ENCODE results near the gene MEAK7.

MEAK7 gene, protein sequence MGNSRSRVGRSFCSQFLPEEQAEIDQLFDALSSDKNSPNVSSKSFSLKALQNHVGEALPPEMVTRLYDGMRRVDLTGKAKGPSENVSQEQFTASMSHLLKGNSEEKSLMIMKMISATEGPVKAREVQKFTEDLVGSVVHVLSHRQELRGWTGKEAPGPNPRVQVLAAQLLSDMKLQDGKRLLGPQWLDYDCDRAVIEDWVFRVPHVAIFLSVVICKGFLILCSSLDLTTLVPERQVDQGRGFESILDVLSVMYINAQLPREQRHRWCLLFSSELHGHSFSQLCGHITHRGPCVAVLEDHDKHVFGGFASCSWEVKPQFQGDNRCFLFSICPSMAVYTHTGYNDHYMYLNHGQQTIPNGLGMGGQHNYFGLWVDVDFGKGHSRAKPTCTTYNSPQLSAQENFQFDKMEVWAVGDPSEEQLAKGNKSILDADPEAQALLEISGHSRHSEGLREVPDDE
- total RNA-seq = 9.6 reads per million, percentile 31 among the genes with 10 or more reads in this experiment

- peak; percentile 96 for DNase-seq
These were observed at the start of gene MEAK7 for GRCh38 chr16:84504420-84505248. Gene MEAK7 (minus strand): TSS chr16:84504659. CDS start chr16:84498086, 6,573 bp downstream.

DNA sequence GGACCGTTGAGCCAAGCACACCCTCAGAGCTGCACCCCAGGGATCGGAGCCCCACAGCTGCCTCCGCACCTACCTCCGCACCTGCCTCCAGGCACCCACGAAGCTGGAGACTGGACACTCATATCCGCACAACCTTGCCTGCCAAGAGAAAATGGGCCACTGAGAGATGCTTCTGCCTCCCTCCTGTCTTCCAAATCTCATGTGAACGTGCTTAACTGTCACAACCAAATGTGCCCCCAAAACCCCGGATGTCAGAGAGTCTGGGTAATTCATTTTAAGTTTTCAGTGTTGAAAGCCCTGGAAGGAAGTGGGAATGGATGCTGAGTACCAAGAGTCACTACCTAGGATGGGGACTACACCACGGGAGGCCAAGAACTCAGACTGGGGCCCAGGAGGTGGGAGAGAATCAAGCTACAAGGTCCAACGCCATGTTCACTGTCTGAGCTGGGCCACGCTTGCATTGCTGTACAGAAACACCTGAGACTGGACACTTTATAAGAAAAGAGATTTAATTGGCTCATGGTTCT is 49.5 kb upstream of the MEAK7 start:
- DNase-seq = peak; percentile 45

DNA sequence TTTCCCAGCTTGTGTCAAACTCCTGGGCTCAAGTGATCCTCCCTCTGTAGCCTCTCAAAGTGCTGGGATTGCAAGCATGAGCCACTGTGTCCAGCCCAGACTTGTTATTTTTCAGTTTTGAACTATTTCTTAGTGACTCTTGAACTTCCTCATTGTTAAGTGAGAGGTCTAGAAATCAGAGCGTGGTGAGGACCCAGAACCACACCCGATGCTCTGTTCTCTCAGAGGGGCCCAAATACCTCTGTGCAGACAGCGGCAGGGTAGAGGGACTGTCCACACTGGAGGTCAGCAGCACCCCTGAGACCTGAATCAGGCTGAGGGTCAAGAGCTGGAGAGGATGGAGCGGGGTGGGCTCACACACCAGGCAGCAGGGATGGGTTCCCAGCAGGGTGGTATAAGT is 47.7 kb upstream of the MEAK7 start:
- no peak for DNase-seq

DNA sequence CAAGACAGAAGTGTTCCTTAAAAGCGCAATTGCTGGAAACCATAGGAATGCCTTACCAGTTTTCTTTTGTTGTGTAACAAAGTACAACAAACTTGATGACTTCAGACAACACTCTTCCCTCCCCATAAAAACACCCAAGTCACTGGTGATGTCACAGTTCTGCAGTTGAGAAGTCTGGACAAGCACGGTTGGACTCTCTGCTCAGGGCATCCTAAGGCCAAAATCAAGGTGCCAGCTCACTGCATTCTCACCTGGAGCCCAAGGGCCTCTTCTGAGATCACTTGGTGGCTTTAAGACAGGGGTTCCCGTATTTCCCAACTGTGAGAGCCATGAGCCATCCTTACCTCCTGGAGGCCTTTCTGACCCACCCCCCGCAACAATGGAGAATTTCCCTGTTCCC is 45.6 kb upstream of the MEAK7 start:
- no peak for DNase-seq

GRCh38 chr16:84548971-84549844 is 44.7 kb upstream of the MEAK7 start:
- DNase-seq = peak; percentile 26

GRCh38 chr16:84548508-84548907 is 44.0 kb upstream of the MEAK7 start:
- no peak for DNase-seq

GRCh38 chr16:84547546-84548061 is 43.1 kb upstream of the MEAK7 start:
- DNase-seq = no peak

GRCh38 chr16:84546669-84547545 is 42.4 kb upstream of the MEAK7 start:
- no peak for DNase-seq

GRCh38 chr16:84545114-84545737 is 40.8 kb upstream of the MEAK7 start:
- DNase-seq = no peak

GRCh38 chr16:84544031-84544773 is 39.7 kb upstream of the MEAK7 start:
- no peak for DNase-seq

DNA sequence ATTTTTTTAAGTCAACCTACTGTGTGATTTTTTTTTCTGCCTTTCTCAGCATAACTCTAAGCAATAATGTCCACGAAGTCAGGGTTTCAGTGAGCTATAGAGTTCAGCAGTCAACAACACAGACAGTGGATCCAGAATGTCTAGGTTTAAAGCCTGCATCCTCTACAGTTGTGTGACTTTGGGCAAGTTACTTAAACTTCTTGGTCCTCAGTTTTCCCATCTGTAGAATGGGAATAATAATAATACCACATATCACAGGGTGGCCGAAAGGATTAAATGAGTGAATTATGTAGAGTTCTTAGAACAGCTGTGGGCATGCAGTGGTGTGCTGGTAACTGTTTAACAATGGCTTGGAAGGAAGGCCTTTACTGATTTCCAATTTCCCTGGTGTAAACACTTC is 38.8 kb upstream of the MEAK7 start:
- no peak for DNase-seq

DNA sequence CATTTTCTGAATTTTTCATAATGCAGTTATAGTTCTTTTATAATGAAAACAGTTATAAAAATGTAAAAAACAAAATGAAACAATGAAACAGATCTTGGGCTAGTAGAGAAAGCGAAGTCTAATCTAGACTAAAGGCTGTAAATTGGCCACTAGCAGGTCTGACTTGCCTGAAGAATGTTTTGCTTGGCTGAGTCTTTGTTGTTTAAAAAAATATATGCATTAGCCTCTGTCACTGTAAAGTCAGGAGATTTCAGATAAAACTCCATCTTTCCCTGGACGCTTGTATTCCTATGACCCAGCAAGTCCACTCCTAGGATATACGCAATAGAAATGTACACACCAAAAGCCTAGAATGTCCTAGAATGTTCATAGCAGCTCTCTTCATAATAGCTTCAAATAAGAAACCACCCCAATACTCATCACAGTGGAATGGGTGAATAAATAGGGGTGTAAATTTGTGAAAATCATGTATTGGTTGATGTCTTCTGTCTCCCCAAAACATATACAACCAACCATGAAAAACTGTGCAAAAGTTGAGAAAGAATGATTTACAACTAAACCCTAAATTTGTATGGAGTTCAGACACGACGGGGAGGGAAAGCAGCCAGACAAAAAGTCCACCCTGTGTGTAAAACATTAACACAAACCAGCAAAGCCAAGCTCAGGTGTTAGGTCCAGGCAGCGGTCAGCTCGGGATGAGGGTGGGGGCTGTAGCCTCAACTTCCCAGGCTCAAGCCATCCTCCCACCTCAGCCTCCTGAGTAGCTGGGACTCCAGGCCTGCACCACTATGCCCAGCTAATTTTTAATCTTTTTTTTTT is 37.7 kb upstream of the MEAK7 start:
- no peak for DNase-seq

- DNase-seq = no peak
These were observed 35.7 kb upstream of the MEAK7 start for GRCh38 chr16:84540194-84540593.

- DNase-seq = no peak
These were observed 33.9 kb upstream of the MEAK7 start for GRCh38 chr16:84538222-84538840.

DNA sequence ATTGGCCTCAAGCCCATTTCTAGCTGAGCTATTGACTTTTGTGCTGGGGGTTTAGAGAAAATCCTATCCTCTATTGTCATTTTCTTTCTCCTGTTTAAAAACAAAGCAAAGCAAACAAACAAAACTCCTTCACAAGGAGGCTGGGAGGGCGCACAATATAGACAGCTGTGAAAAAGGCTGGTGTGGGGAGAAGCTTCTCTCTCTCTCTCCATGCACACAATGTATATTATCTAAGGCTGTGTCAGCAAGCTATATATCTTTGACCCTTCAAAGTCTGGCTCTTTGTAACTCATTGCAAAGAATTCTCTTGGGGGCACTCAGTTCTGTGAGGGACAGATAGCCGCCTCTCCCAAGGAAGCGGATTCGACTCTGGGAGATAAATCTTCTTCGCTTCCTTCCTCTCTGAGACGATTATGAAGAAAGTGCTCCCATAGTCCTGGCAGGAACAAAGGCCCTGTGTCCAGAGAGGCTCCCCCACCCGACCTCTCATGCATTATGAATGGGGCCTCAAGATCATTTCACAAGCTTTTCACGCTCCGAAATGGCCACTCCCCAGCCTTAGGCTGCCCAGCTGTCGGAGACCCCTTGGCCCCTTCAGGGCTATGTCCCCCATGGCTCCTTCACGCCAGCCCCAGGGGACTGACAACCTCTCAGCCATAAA is 33.2 kb upstream of the MEAK7 start:
- DNase-seq = no peak

DNA sequence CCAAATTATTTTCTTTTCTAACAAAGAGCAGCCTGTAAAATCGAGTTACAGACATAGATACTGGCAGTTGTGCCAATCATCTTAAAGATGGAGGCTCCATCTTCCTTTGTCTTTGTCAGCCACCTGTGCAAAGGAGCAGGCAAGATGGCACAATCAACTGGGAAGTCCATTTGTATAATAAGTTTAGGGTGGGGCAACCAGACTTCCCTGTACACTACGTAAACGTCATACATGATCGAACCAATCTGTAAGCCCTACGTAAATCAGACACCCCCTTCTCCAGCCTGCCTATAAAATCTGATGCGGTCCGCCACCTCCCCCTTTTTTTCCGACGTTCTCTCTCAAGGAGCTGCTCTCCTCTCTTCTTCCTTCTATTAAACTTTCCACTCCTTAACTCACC is 31.4 kb upstream of the MEAK7 start:
- DNase-seq = no peak

- DNase-seq = no peak
These were observed 30.9 kb upstream of the MEAK7 start for GRCh38 chr16:84535408-84535807.

GRCh38 chr16:84534815-84535214 is 30.4 kb upstream of the MEAK7 start:
- no peak for DNase-seq

All from effector CD4-positive, alpha-beta T cell (primary cell).